Measurements from ENCODE around the gene DNMT3A.

Gene DNMT3A

DNA sequence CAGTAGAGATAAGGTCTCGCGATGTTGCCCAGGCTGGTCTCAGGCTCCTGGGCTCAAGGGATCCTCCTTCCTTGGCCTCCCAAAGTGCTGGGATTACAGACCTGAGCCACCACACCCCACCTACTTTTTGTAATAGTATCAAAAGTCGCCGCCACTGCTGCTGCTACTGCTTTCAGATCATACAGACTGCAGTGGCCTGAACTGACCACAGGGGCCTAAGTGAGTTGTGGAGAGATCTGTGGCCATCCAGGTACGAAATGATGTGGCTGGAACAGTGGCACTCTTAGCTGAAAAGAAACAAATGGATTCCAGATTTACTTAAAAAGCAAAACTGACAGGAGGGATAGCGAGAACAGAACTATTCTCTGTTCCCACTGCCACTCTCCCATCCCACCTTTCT is 140.5 kb downstream of the DNMT3A start:
- no peak for TF ChIP-seq TAF1 (IDR thresholded peaks at IDR 0.05; ENCODE audit: borderline replicate concordance, insufficient read depth, low read length)

DNA sequence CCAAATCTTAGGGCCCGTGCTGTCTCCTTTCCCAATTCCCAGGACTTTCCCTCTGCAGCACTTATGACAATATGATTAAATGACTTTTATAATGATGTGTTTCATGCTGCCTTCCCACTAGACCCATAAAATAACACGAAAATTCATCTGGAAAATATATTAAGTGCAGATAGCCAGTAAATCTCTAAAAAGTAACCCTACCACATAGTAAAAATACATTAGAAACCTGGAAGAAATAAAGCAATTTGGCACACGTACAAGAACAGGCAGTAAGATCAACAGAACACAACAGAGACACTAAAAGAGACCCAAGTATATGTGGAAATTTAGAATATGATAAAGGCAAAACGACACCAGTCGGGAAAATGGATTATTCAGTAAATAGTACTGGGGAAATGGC is 143.1 kb downstream of the DNMT3A start:
- TF ChIP-seq TAF1 (IDR thresholded peaks at IDR 0.05; ENCODE audit: borderline replicate concordance, insufficient read depth, low read length) (no peak), FOXP2 (optimal IDR thresholded peaks at IDR 0.05; ENCODE audit: borderline replicate concordance, extremely low read depth, extremely low read length, insufficient read depth) (no peak), SIN3A (IDR thresholded peaks at IDR 0.05; ENCODE audit: borderline replicate concordance, insufficient read depth, low read length) (no peak), POLR2AphosphoS5 (IDR thresholded peaks at IDR 0.05; ENCODE audit: low read depth, low read length) (no peak)
- TF ChIP-seq, protein P1, sequence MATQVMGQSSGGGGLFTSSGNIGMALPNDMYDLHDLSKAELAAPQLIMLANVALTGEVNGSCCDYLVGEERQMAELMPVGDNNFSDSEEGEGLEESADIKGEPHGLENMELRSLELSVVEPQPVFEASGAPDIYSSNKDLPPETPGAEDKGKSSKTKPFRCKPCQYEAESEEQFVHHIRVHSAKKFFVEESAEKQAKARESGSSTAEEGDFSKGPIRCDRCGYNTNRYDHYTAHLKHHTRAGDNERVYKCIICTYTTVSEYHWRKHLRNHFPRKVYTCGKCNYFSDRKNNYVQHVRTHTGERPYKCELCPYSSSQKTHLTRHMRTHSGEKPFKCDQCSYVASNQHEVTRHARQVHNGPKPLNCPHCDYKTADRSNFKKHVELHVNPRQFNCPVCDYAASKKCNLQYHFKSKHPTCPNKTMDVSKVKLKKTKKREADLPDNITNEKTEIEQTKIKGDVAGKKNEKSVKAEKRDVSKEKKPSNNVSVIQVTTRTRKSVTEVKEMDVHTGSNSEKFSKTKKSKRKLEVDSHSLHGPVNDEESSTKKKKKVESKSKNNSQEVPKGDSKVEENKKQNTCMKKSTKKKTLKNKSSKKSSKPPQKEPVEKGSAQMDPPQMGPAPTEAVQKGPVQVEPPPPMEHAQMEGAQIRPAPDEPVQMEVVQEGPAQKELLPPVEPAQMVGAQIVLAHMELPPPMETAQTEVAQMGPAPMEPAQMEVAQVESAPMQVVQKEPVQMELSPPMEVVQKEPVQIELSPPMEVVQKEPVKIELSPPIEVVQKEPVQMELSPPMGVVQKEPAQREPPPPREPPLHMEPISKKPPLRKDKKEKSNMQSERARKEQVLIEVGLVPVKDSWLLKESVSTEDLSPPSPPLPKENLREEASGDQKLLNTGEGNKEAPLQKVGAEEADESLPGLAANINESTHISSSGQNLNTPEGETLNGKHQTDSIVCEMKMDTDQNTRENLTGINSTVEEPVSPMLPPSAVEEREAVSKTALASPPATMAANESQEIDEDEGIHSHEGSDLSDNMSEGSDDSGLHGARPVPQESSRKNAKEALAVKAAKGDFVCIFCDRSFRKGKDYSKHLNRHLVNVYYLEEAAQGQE (IDR thresholded peaks at IDR 0.05; ENCODE audit: insufficient read depth in 1 of 2, low read depth in 2 of 2, low read length in 2 of 2): no peak

DNA sequence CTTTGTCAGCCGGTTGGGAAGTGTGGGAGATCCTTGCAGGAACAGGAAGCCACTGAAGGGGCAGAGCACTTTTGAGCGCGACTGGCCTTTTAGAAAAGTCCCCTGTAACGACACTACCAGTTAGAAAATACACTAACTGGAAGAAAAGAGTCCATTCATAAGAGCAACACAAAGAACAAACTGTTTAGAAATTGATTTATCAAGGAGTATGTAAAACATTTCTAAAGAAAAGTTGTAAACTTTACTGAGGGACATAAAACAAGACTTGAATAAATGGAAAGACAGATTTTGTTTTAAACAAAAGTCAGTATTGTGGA is 143.6 kb downstream of the DNMT3A start:
- TF ChIP-seq TAF1 (IDR thresholded peaks at IDR 0.05; ENCODE audit: borderline replicate concordance, insufficient read depth, low read length) (no peak), POLR2AphosphoS5 (IDR thresholded peaks at IDR 0.05; ENCODE audit: low read depth, low read length) (no peak), FOXP2 (optimal IDR thresholded peaks at IDR 0.05; ENCODE audit: borderline replicate concordance, extremely low read depth, extremely low read length, insufficient read depth) (no peak), SIN3A (IDR thresholded peaks at IDR 0.05; ENCODE audit: borderline replicate concordance, insufficient read depth, low read length) (no peak)
- TF ChIP-seq, protein P1 (IDR thresholded peaks at IDR 0.05; ENCODE audit: insufficient read depth in 1 of 2, low read depth in 2 of 2, low read length in 2 of 2): no peak

DNA sequence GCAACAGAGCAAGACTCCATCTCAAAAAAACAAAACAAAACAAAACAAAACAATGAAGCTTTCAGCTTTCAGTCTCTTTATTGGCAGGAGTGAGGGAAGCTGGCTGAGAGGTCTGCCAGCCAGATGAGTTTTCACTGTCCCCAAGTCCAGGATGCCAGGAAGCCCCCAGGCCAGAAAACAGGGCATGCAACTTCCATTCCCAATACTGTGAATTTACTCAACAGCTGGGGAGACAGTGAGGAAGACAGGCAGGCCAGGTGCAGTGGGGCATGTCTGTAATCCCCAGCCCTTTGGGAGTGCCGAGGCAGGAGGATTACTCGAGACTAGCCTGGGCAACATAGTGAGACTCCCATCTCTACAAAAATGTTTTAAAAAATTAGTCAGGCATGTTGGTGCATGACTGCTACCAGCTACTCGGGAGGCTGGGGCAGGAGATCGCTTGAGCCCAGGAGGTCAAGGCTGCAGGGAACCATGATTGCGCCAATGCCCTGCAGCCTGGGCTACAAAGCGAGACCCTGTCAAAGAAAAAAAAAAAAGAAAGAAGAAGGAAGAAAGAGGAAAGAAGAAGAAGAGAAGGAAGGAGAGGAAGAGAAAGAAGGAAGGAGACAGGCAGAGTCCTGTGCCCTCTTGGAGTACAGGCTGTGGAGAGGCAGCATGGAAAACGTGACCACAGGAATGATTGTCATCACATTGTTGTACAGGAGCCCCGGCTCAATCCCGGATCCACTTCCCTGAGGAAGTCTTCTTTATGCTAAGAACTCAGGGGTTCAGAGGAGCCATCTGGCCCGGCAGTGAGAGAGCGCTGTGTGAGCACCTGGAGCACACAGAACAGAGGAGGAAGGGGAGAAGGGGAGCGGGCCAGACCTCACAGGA is 144.2 kb downstream of the DNMT3A start:
- TF ChIP-seq, protein P1 (IDR thresholded peaks at IDR 0.05; ENCODE audit: insufficient read depth in 1 of 2, low read depth in 2 of 2, low read length in 2 of 2): no peak
- TF ChIP-seq TAF1 (IDR thresholded peaks at IDR 0.05; ENCODE audit: borderline replicate concordance, insufficient read depth, low read length) (no peak), POLR2AphosphoS5 (IDR thresholded peaks at IDR 0.05; ENCODE audit: low read depth, low read length) (no peak), SIN3A (IDR thresholded peaks at IDR 0.05; ENCODE audit: borderline replicate concordance, insufficient read depth, low read length) (no peak), FOXP2 (optimal IDR thresholded peaks at IDR 0.05; ENCODE audit: borderline replicate concordance, extremely low read depth, extremely low read length, insufficient read depth) (no peak)

DNA sequence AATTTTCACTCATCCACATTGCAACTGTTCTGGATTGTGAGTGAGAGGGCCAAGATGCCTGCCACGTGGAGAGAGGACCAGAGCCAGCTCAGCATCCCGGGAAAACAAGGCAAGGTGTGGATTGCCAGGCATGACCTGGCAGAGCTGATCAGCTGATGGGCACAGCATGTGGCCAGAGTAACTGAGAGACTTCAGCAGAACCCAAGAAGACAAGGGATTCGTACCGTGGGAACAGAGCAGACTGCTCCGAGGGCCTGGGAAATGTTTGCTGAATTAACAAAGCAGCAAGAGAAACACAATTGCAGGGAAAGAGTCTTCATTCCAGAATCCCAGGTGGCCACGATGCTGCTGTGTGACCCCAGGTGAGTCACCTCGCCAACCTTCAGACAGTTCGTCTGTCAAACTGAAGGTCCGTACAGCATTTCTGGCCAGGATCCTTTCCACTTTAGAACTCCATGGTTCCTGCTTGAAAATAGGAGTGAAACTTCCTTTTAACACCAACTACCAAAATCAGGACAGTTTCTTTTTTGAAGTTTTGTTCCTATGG is 147.1 kb downstream of the DNMT3A start:
- TF ChIP-seq SIN3A (IDR thresholded peaks at IDR 0.05; ENCODE audit: borderline replicate concordance, insufficient read depth, low read length) (no peak), FOXP2 (optimal IDR thresholded peaks at IDR 0.05; ENCODE audit: borderline replicate concordance, extremely low read depth, extremely low read length, insufficient read depth) (no peak), TAF1 (IDR thresholded peaks at IDR 0.05; ENCODE audit: borderline replicate concordance, insufficient read depth, low read length) (no peak), POLR2AphosphoS5 (IDR thresholded peaks at IDR 0.05; ENCODE audit: low read depth, low read length) (no peak)
- TF ChIP-seq, protein P1 (IDR thresholded peaks at IDR 0.05; ENCODE audit: insufficient read depth in 1 of 2, low read depth in 2 of 2, low read length in 2 of 2): no peak
